Sigmoid colon (tissue), 7 donors: ENCODE measurements around the gene UBE2E3. TPM values are rescaled to one million over a fixed set of nuclear protein-coding genes. Genes with fewer than 3 reads are reported as not detected.

Experiments used
- DNase-seq: peaks from one replicate; pipeline ENCODE4 v3.0.0-alpha.2; 2019
- H3K27ac ChIP-seq, 4 donors: fragments of 200-600 bp; sonication (generic); one replicate each; pipeline ENCODE4 v1.5.1; 2016 to 2019; ENCODE audit warnings: mild to moderate bottlenecking in 1 of 4
- H3K27me3 ChIP-seq, 3 donors: fragments of 200-600 bp; sonication (generic); one replicate each; pipeline ENCODE4 v1.5.1; 2019; ENCODE audit warnings: mild to moderate bottlenecking in 1 of 3
- H3K36me3 ChIP-seq, 4 donors: fragments of 200-600 bp; sonication (generic); one replicate each; pipeline ENCODE4 v1.5.1; 2016 to 2019
- H3K4me1 ChIP-seq, 4 donors: fragments of 200-600 bp; sonication (generic); one replicate each; pipeline ENCODE4 v1.5.1; 2017 to 2019
- H3K4me3 ChIP-seq, 4 donors: fragments of 200-600 bp; sonication (generic); one replicate each; pipeline ENCODE4 v1.5.1; 2017 to 2019; ENCODE audit warnings: mild to moderate bottlenecking in 2 of 4, moderate library complexity in 1 of 4
- H3K9me3 ChIP-seq, 4 donors: fragments of 200-600 bp in 3 of 4; sonication (generic) in 3 of 4; one replicate each; pipeline versions ENCODE4 v1.5.1 to v1.6.1; 2013 to 2019
- EP300 ChIP-seq, 4 donors: sonication (generic); formaldehyde crosslinking; IDR thresholded peaks; one replicate each; pipeline ENCODE4 v1.6.1; 2017; ENCODE audit warnings: antibody characterized with exemption in 4 of 4
- POLR2A ChIP-seq, 2 donors: fragments of 450-650 bp; IDR thresholded peaks; one replicate each; pipeline ENCODE4 v1.6.1; 2016; ENCODE audit warnings: antibody characterized with exemption in 2 of 2, mild to moderate bottlenecking in 2 of 2, moderate library complexity in 2 of 2
- POLR2AphosphoS5 ChIP-seq, 4 donors: sonication (generic); formaldehyde crosslinking; IDR thresholded peaks; one replicate each; pipeline ENCODE4 v1.6.1; 2017; ENCODE audit warnings: antibody characterized with exemption in 4 of 4
- WGBS, 2 donors: extraction: QIAGEN DNeasy Blood & Tissue Kit; methylation state at CpG; one replicate each; pipeline ENCODE4 v1.1.7; 2013; 5-methylcytosine and 5-hydroxymethylcytosine counted together
- intact Hi-C: fragments of 100-400 bp; cut with DNase I; formaldehyde crosslinking; loops from one replicate; pipeline ENCODE4 v1.15.1; 2023
- polyA plus RNA-seq, 3 donors: library from polyadenylated mRNA; stranded (reverse); fragments of 200-250 nt; gene quantifications; one replicate each; pipeline ENCODE4 v1.2.3, GENCODE V29; 2013
- total RNA-seq, 4 donors: library from RNA; depleted of rRNA; stranded (reverse); fragments of >200 nt; gene quantifications; one replicate each; pipeline ENCODE4 v1.1.0, GENCODE V29; 2016
- TF ChIP-seq, protein P1 (sequence below), 4 experiments: fragments of 450-650 bp in 3 of 4; fragments of 200-600 bp in 1 of 4; IDR thresholded peaks; one replicate each; pipeline ENCODE4 v1.5.1; 2016 to 2019; ENCODE audit warnings: antibody characterized with exemption in 4 of 4, mild to moderate bottlenecking in 3 of 4, moderate library complexity in 2 of 4
- donor health status: healthy with polysubstance abuse.
- donor health status: Bipolar disorder and iron deficiency.
- donor health status: healthy.

The UBE2E3 gene
- total and polyA plus RNA-seq, 7 donors: 37.5 to 108 (median 48.2) TPM

DNA sequence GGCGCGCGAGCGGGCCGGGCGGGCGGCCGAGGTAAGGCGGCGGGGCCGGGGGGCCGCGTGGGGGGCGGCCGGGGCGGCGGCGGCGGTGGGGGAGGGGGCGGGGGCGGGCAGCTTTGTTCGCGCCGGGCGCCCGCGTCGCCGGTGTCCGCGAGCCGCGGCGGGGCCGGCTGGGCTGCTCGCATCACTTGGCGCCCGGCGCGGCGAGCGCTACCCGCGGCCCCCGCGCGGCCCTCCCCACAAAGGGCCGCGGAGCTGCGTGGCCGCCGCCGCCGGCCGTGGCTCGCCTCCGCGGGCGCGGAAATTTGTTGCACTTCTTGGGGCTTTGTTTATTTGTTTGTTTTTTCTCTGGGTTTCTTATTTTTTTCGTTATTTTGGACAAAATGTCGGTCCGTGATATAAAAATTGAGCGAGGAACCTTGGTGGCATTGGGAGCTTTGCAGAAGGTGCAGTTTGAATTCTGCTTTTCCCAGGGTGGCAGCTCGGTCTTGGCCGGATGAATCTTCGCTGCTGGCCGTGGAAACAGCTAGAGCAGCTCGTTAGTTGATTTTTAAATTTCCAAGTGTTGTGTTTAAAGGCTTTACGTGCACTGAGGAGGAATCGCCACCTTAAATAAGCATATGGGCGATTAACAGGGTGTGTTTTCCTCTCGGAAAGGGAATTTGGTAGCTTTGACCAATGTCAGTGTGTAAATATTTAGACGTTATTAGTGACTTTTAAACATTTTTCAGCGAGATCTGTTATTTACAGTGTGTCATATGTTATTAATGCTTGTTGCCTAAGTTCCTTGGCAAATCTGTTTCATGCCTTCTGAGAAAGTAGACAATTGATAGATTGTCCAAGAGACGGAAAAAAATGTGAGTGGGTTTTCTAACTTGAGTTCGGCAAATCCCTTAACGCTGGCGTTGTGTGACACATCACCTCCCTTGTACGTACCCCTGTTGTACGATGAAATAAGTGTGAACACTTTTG, 822 bp downstream of the UBE2E3 start:
- Histone ChIP-seq H3K9me3 (no peaks in the 10 kb centered on the region), H3K27ac (peak overlapping the region; percentile 82 to 90 (median 88)), H3K36me3 (no peaks in the 10 kb centered on the region), H3K27me3 (no peaks in the 10 kb centered on the region), H3K4me1 (peaks cover 0 to 50% (median 22%) of the 10 kb centered on the region in 4 donors), H3K4me3 (peak overlapping the region; percentile 56 to 78 (median 67))
- DNase-seq: peak; percentile 59
- no peak for TF ChIP-seq POLR2AphosphoS5 (IDR thresholded peaks at IDR 0.05)
- TF ChIP-seq, protein P1, sequence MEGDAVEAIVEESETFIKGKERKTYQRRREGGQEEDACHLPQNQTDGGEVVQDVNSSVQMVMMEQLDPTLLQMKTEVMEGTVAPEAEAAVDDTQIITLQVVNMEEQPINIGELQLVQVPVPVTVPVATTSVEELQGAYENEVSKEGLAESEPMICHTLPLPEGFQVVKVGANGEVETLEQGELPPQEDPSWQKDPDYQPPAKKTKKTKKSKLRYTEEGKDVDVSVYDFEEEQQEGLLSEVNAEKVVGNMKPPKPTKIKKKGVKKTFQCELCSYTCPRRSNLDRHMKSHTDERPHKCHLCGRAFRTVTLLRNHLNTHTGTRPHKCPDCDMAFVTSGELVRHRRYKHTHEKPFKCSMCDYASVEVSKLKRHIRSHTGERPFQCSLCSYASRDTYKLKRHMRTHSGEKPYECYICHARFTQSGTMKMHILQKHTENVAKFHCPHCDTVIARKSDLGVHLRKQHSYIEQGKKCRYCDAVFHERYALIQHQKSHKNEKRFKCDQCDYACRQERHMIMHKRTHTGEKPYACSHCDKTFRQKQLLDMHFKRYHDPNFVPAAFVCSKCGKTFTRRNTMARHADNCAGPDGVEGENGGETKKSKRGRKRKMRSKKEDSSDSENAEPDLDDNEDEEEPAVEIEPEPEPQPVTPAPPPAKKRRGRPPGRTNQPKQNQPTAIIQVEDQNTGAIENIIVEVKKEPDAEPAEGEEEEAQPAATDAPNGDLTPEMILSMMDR (IDR thresholded peaks at IDR 0.05): no peak
- intact Hi-C loops: loop anchor here (2.0 to 10.0 kb wide), 3 partner anchors 616 to 914 kb away; partner anchors contain the start of gene ITPRID2
- WGBS, 2 donors: 0% methylated on average over 81 of the region's 81 CpGs

DNA sequence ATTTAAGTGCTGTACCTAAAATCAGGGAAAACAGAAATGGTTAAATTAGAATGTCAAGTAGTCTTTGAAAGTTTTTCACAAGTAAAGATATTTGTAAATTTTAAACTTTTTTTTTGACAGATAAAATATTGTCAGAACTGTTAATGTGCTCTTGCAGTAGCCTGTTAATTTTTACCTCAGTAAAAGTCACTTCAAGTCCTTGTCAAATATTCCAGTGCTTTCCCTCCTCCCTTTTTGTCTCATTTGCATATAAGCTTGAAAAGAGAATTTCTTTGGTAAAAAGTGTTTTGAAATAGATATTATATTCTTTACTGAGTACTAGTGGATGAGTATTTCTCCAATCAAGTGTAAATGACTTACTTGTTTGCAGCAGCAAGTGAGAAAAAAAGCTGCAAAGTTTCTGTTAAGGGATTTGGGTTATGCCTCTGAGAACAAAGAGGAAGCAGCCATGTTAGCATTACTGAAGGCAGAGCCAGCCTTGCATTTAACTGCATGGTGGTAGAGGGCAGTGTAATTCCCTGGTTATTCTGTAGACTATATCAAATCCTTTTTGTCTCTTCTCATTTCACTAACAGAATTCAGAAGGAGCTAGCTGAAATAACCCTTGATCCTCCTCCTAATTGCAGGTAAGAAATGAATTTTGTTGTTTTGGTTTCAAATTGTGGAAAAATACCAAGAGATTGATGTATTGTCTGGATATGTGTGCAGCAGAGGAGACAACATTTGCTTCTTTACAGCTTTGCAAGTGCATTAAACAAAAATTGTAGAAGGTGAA, 3.2 kb downstream of the UBE2E3 start:
- Histone ChIP-seq H3K9me3 (no peaks in the 10 kb centered on the region), H3K27me3 (no peaks in the 10 kb centered on the region), H3K36me3 (no peaks in the 10 kb centered on the region), H3K4me1 (peaks cover 0 to 53% (median 22%) of the 10 kb centered on the region in 4 donors), H3K27ac (no peak overlapping the region), H3K4me3 (peak overlapping the region in 1 of 4 donors; percentile 8)
- no peak for DNase-seq
- intact Hi-C loops: loop anchor here (10.0 kb wide), 2 partner anchors 619 to 911 kb away; partner anchors contain the start of gene ITPRID2
- TF ChIP-seq EP300 (IDR thresholded peaks at IDR 0.05) (no peak), POLR2A (IDR thresholded peaks at IDR 0.05) (no peak)
- TF ChIP-seq, protein P1 (IDR thresholded peaks at IDR 0.05): peak in 1 of 4 experiments; percentile 9

DNA sequence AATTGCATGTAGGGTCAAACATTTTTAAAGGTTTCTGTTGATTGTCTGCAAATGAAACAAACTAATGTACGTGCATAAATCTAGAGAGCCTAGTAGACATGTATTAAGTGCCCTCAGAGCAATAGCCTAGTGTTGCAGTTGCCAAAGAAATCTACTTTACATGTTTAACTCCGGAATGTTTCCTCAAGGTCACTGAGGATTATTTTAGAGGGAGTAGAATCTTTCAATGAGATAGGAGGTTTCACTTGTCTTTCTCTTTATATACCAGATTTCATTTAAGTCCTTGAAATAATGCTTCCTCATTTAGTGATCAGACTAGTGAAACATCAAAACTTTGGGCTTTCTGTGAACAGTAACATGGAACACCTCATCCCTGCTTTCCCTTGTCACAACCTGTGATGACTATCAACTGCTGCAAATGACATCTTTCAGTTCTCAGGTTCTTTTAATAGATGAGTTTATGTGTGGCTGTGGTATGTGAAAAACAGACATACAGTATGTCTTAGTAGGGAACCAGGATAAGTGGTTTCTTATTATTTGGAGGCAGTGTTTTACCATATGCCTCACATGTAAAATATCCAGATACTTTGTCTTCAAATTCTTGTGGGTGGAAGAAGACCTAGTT, 5.5 kb downstream of the UBE2E3 start:
- WGBS, 2 donors: 53 to 75% methylated on average over 2 of the region's 2 CpGs
- intact Hi-C loops: loop anchor here (10.0 kb wide), 2 partner anchors 621 to 909 kb away; partner anchors contain the start of gene ITPRID2
- Histone ChIP-seq H3K4me1 (peaks cover 0 to 46% (median 18%) of the 10 kb centered on the region in 4 donors), H3K9me3 (no peaks in the 10 kb centered on the region), H3K36me3 (no peaks in the 10 kb centered on the region), H3K27ac (no peak overlapping the region), H3K4me3 (no peak overlapping the region), H3K27me3 (no peaks in the 10 kb centered on the region)
- TF ChIP-seq, protein P1 (IDR thresholded peaks at IDR 0.05): no peak
- no peak for TF ChIP-seq POLR2A (IDR thresholded peaks at IDR 0.05)
- TF ChIP-seq POLR2AphosphoS5 (IDR thresholded peaks at IDR 0.05): no peak
- TF ChIP-seq EP300 (IDR thresholded peaks at IDR 0.05): no peak
- no peak for DNase-seq

DNA sequence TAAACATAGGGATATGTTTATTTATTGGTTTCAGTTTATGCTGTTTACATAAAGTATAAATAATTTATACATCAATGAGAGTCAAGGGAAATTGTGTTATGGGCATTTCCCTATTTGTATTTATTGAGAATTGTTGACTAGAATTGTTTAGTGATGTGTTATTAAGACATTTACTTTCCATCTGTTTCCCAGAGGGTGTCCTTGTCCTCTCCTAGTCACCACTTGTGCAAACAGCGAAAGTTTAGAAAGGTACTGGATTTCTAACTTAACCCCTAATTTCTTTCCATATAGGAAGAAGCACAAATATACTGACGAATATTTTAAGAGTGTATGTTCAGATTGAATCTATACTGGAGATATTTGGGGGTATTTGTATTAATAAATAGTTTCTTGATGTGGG, 6.7 kb downstream of the UBE2E3 start:
- DNase-seq: no peak
- peaks cover 0 to 42% (median 16%) of the 10 kb centered on the region in 4 donors for H3K4me1 ChIP-seq
- no peak overlapping the region for H3K4me3 ChIP-seq
- no peaks in the 10 kb centered on the region for H3K9me3 ChIP-seq
- no peak overlapping the region for H3K27ac ChIP-seq
- WGBS, 2 donors: 84 to 95% methylated on average over 2 of the region's 2 CpGs
- H3K27me3 ChIP-seq: no peaks in the 10 kb centered on the region
- intact Hi-C loops: loop anchor here (10.0 kb wide), 2 partner anchors 622 to 908 kb away; partner anchors contain the start of gene ITPRID2
- H3K36me3 ChIP-seq: no peaks in the 10 kb centered on the region
- TF ChIP-seq, protein P1 (IDR thresholded peaks at IDR 0.05): no peak
- TF ChIP-seq POLR2AphosphoS5 (IDR thresholded peaks at IDR 0.05): no peak
- no peak for TF ChIP-seq EP300 (IDR thresholded peaks at IDR 0.05)
- TF ChIP-seq POLR2A (IDR thresholded peaks at IDR 0.05): no peak
